ENCODE measurements around the gene RAD50. TPM values are rescaled to one million over a fixed set of nuclear protein-coding genes. Genes with fewer than 3 reads are reported as not detected.
A peak's percentile ranks its signal among the peaks of the same experiment; 100 is the strongest.
"Not testable (repeated sequence)": the region's sequence is repeated elsewhere in the genome, so short reads cannot be mapped to it uniquely, and the experiment has no call there.

RAD50 gene
- polyA plus RNA-seq (2013, experiment 1 of 4) = 46.3 TPM
- polyA plus RNA-seq (2013, experiment 2 of 4) = 48.8 TPM
- polyA plus RNA-seq (2013, experiment 3 of 4) = 42.8 TPM
- polyA plus RNA-seq (2013, experiment 4 of 4) = 45.3 TPM

- H3K27me3 ChIP-seq (ENCODE audit: control insufficient read depth, insufficient read depth, low read length, poor library complexity, severe bottlenecking) = no peaks in the 10 kb centered on the region
- no peaks in the 10 kb centered on the region for H3K4me1 ChIP-seq (ENCODE audit: control insufficient read depth, insufficient read depth, low read length)
- peak within 1 kb of the TSS; percentile 81 for H3K4me3 ChIP-seq (ENCODE audit: insufficient read depth, low read depth, low read length)
- H3K9me3 ChIP-seq (ENCODE audit: control insufficient read depth, low read length) = no peaks in the 10 kb centered on the region
- H3K27ac ChIP-seq (ENCODE audit: insufficient read depth, low read depth, low read length, poor library complexity, severe bottlenecking) = peak within 1 kb of the TSS; percentile 80
- peaks cover 12% of the 10 kb centered on the region for H3K36me3 ChIP-seq (ENCODE audit: control insufficient read depth, insufficient read depth, low read length)
- WGBS, 2 experiments = 1 to 2% methylated on average over 53 of the region's 53 CpGs
These were observed at the start of gene RAD50 for GRCh38 chr5:132556763-132557477. TSS of gene RAD50 (plus strand) at chr5:132556977. CDS start at chr5:132557325, 348 bp downstream.

DNA sequence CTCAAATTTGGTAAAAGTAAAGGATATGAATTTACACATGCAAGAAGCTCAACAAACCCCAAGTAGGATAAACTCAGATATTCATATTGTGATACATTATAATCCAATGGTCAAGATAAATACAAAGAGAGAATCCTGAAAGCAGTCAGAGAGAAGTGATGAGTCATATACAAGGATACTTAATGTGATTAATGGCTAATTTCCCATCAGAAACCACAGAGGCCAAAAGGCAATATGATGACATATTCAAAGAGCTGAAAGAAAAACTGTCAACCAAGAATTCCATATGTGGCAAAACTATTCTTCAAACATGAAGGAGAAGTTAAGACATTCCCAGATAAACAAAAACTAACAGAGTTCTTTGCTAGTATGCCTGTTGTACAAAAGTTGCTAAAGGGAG, 46.7 kb upstream of the RAD50 start:
- no peaks in the 10 kb centered on the region for H3K27me3 ChIP-seq (ENCODE audit: control insufficient read depth, insufficient read depth, low read length, poor library complexity, severe bottlenecking)
- H3K36me3 ChIP-seq (ENCODE audit: control insufficient read depth, insufficient read depth, low read length) = no peaks in the 10 kb centered on the region
- H3K27ac ChIP-seq (ENCODE audit: insufficient read depth, low read depth, low read length, poor library complexity, severe bottlenecking) = no peak overlapping the region
- no peak overlapping the region for H3K4me3 ChIP-seq (ENCODE audit: insufficient read depth, low read depth, low read length)
- H3K9me3 ChIP-seq (ENCODE audit: control insufficient read depth, low read length) = no peaks in the 10 kb centered on the region
- H3K4me1 ChIP-seq (ENCODE audit: control insufficient read depth, insufficient read depth, low read length) = no peaks in the 10 kb centered on the region

GRCh38 chr5:132513618-132514336, 43.0 kb upstream of the RAD50 start:
- H3K4me3 ChIP-seq (ENCODE audit: insufficient read depth, low read depth, low read length); H3K4me1 ChIP-seq (ENCODE audit: control insufficient read depth, insufficient read depth, low read length); H3K27me3 ChIP-seq (ENCODE audit: control insufficient read depth, insufficient read depth, low read length, poor library complexity, severe bottlenecking); H3K27ac ChIP-seq (ENCODE audit: insufficient read depth, low read depth, low read length, poor library complexity, severe bottlenecking); H3K9me3 ChIP-seq (ENCODE audit: control insufficient read depth, low read length); H3K36me3 ChIP-seq (ENCODE audit: control insufficient read depth, insufficient read depth, low read length): not testable (repeated sequence)
- WGBS, 2 experiments = 75 to 90% methylated on average over 5 to 21 of the region's 25 CpGs

- H3K27me3 ChIP-seq (ENCODE audit: control insufficient read depth, insufficient read depth, low read length, poor library complexity, severe bottlenecking); H3K27ac ChIP-seq (ENCODE audit: insufficient read depth, low read depth, low read length, poor library complexity, severe bottlenecking); H3K36me3 ChIP-seq (ENCODE audit: control insufficient read depth, insufficient read depth, low read length); H3K9me3 ChIP-seq (ENCODE audit: control insufficient read depth, low read length); H3K4me3 ChIP-seq (ENCODE audit: insufficient read depth, low read depth, low read length); H3K4me1 ChIP-seq (ENCODE audit: control insufficient read depth, insufficient read depth, low read length): not testable (repeated sequence)
- WGBS, 2 experiments = 88 to 92% methylated on average over 1 of the region's 1 CpG
These were observed 34.7 kb upstream of the RAD50 start for GRCh38 chr5:132522067-132522466.

DNA sequence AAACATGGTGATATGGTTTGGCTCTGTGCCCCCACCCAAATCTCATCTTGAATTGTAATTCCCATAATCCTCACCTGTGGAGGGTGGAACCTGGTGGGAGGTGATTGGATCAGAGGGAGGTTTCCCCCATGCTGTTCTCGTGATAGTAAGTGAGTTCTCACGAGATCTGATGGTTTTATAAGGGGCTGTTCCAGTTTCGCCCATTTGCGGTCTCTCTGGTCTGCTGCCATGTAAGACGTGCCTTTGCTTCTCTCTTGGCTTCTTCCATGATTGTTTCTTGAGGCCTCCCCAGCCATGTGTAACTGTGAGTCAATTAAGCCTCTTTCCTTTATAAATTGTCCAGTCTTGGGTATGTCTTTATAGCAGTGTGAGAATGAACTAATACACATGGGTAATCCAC, 31.9 kb upstream of the RAD50 start:
- H3K27me3 ChIP-seq (ENCODE audit: control insufficient read depth, insufficient read depth, low read length, poor library complexity, severe bottlenecking); H3K4me3 ChIP-seq (ENCODE audit: insufficient read depth, low read depth, low read length); H3K27ac ChIP-seq (ENCODE audit: insufficient read depth, low read depth, low read length, poor library complexity, severe bottlenecking); H3K4me1 ChIP-seq (ENCODE audit: control insufficient read depth, insufficient read depth, low read length); H3K9me3 ChIP-seq (ENCODE audit: control insufficient read depth, low read length); H3K36me3 ChIP-seq (ENCODE audit: control insufficient read depth, insufficient read depth, low read length): not testable (repeated sequence)
- 88 to 93% methylated on average over 5 of the region's 5 CpGs for WGBS, 2 experiments

DNA sequence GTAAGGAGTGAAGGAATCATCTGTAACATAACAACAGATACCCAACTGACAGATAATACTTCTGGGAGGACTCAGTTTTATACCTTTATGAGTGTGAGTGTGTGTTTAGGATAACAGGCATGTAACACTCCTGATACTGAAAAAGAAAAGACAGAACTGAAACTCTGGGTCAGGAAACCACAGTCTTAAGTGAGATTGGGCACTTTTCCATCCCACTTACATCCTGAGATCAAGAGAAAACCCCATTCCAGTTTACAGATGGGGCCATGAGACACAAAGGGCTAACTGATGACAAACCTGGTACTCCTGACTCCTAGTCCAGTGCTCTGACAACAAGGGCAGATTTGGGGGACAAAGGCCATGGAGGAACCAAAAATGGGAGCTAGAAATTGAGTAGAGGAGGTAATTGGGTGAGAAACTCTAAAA, 31.5 kb upstream of the RAD50 start:
- Histone ChIP-seq H3K27me3 (ENCODE audit: control insufficient read depth, insufficient read depth, low read length, poor library complexity, severe bottlenecking) (no peaks in the 10 kb centered on the region), H3K4me3 (ENCODE audit: insufficient read depth, low read depth, low read length) (no peak overlapping the region), H3K9me3 (ENCODE audit: control insufficient read depth, low read length) (no peaks in the 10 kb centered on the region), H3K27ac (ENCODE audit: insufficient read depth, low read depth, low read length, poor library complexity, severe bottlenecking) (no peak overlapping the region), H3K4me1 (ENCODE audit: control insufficient read depth, insufficient read depth, low read length) (no peaks in the 10 kb centered on the region), H3K36me3 (ENCODE audit: control insufficient read depth, insufficient read depth, low read length) (no peaks in the 10 kb centered on the region)

GRCh38 chr5:132526290-132526973, 30.3 kb upstream of the RAD50 start:
- no peak overlapping the region for H3K4me3 ChIP-seq (ENCODE audit: insufficient read depth, low read depth, low read length)
- H3K9me3 ChIP-seq (ENCODE audit: control insufficient read depth, low read length) = no peaks in the 10 kb centered on the region
- H3K27ac ChIP-seq (ENCODE audit: insufficient read depth, low read depth, low read length, poor library complexity, severe bottlenecking) = no peak overlapping the region
- 37 to 41% methylated on average over 11 of the region's 11 CpGs for WGBS, 2 experiments
- H3K36me3 ChIP-seq (ENCODE audit: control insufficient read depth, insufficient read depth, low read length) = no peaks in the 10 kb centered on the region
- no peaks in the 10 kb centered on the region for H3K4me1 ChIP-seq (ENCODE audit: control insufficient read depth, insufficient read depth, low read length)
- no peaks in the 10 kb centered on the region for H3K27me3 ChIP-seq (ENCODE audit: control insufficient read depth, insufficient read depth, low read length, poor library complexity, severe bottlenecking)

DNA sequence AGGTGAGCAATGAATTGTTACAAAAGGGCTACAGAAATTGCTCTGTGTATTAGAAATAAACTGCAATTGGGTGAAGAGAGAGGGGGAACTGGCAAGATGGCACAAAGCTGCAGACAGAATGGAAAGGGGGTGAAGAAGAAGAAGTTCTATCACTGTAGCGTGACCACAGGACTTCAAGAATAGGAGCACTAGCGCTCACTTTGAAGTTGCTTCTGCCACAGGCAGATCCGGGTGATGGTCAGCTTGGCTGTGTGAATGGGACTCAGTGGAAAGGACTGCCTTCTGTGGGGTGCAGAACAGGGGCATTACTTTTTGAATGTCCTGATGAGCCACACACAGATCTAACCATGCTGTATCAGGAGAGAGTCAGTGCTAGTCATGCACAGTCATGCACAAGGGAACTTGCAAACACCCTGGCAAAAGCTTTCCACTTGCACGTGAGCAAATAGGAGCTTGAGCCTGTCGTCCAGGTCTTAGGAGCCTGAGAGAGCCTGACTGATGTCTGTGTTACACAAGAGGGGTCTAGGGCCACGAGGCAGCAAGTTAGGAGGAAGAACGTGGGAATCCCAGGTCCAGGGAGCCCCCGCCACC, 29.7 kb upstream of the RAD50 start:
- no peaks in the 10 kb centered on the region for H3K9me3 ChIP-seq (ENCODE audit: control insufficient read depth, low read length)
- no peak overlapping the region for H3K27ac ChIP-seq (ENCODE audit: insufficient read depth, low read depth, low read length, poor library complexity, severe bottlenecking)
- 77 to 81% methylated on average over 8 of the region's 8 CpGs for WGBS, 2 experiments
- H3K4me3 ChIP-seq (ENCODE audit: insufficient read depth, low read depth, low read length) = no peak overlapping the region
- H3K27me3 ChIP-seq (ENCODE audit: control insufficient read depth, insufficient read depth, low read length, poor library complexity, severe bottlenecking) = no peaks in the 10 kb centered on the region
- H3K36me3 ChIP-seq (ENCODE audit: control insufficient read depth, insufficient read depth, low read length) = no peaks in the 10 kb centered on the region
- no peaks in the 10 kb centered on the region for H3K4me1 ChIP-seq (ENCODE audit: control insufficient read depth, insufficient read depth, low read length)

DNA sequence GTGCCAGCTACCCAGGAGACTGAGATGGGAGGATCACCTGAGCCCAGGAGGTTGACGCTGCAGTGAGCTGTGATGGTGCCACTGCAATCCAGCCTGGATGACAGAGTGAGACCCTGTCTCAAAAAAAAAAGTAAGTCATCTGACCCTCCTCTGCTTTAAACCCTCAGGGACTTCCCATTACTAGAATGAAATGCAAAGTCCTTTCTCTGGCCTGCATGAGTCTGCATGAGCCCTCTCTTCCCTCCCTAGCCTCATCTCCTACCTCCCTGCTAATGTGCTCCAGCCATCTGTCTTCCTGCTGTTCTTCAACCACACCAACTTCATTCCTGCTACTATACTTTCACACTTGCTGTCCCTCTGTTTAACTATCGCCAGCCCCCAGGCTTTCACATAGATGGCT, 28.8 kb upstream of the RAD50 start:
- 87 to 93% methylated on average over 2 of the region's 2 CpGs for WGBS, 2 experiments

More for the DNA sequence above, 28.8 kb upstream of the RAD50 start:
- H3K36me3 ChIP-seq (ENCODE audit: control insufficient read depth, insufficient read depth, low read length) = no peaks in the 10 kb centered on the region
- H3K4me3 ChIP-seq (ENCODE audit: insufficient read depth, low read depth, low read length) = no peak overlapping the region
- H3K9me3 ChIP-seq (ENCODE audit: control insufficient read depth, low read length) = no peaks in the 10 kb centered on the region
- no peaks in the 10 kb centered on the region for H3K27me3 ChIP-seq (ENCODE audit: control insufficient read depth, insufficient read depth, low read length, poor library complexity, severe bottlenecking)
- no peaks in the 10 kb centered on the region for H3K4me1 ChIP-seq (ENCODE audit: control insufficient read depth, insufficient read depth, low read length)
- no peak overlapping the region for H3K27ac ChIP-seq (ENCODE audit: insufficient read depth, low read depth, low read length, poor library complexity, severe bottlenecking)

Measured in ectodermal cell (in vitro differentiated cells).